Stimulated activated CD4-positive, alpha-beta T cell treated with anti-CD3 and anti-CD28 coated beads, TNF-alpha, amount 100 ng/mL, for 4 hours (primary cell): Measurements from ENCODE around the gene CD274.
"Not testable (repeated sequence)": the region's sequence is repeated elsewhere in the genome, so short reads cannot be mapped to it uniquely, and the experiment has no call there.

Experiments used
- DNase-seq, 3 experiments: peaks; one replicate each; pipeline ENCODE4 v3.0.0-alpha.2; 2020; ENCODE audit warnings: low read depth in 3 of 3

CD274 gene

GRCh38 chr9:5466766-5467165, 16.4 kb downstream of the CD274 start:
- DNase-seq, result no peak

GRCh38 chr9:5468850-5469249, 18.5 kb downstream of the CD274 start:
- no peak for DNase-seq

- DNase-seq, result no peak
Observed at GRCh38 chr9:5470122-5470521, 19.8 kb downstream of the CD274 start.

- no peak for DNase-seq
Observed at GRCh38 chr9:5470816-5471215, 20.5 kb downstream of the CD274 start.

- not testable (repeated sequence) for DNase-seq
Observed at GRCh38 chr9:5475611-5476010, 25.3 kb downstream of the CD274 start.

- no peak for DNase-seq
Observed at GRCh38 chr9:5478206-5478605, 27.9 kb downstream of the CD274 start.

- no peak for DNase-seq
Observed at GRCh38 chr9:5479994-5480694, 29.8 kb downstream of the CD274 start.

GRCh38 chr9:5480919-5481318, 30.6 kb downstream of the CD274 start:
- DNase-seq, result no peak

- no peak for DNase-seq
Observed at GRCh38 chr9:5481322-5482040, 31.1 kb downstream of the CD274 start.

GRCh38 chr9:5482194-5482593, 31.9 kb downstream of the CD274 start:
- DNase-seq, result no peak

GRCh38 chr9:5483306-5483705, 33.0 kb downstream of the CD274 start:
- no peak for DNase-seq

- DNase-seq, result no peak
Observed at GRCh38 chr9:5485378-5486085, 35.2 kb downstream of the CD274 start.

- DNase-seq, result no peak
Observed at GRCh38 chr9:5486988-5487387, 36.6 kb downstream of the CD274 start.

- DNase-seq, result no peak
Observed at GRCh38 chr9:5488221-5489008, 38.1 kb downstream of the CD274 start.

- DNase-seq, result no peak
Observed at GRCh38 chr9:5489630-5490490, 39.5 kb downstream of the CD274 start.

GRCh38 chr9:5492965-5493678, 42.8 kb downstream of the CD274 start:
- DNase-seq, result no peak

- DNase-seq, result no peak
Observed at GRCh38 chr9:5493679-5494511, 43.6 kb downstream of the CD274 start.

- not testable (repeated sequence) for DNase-seq
Observed at GRCh38 chr9:5494765-5495164, 44.4 kb downstream of the CD274 start.

- DNase-seq, result no peak
Observed at GRCh38 chr9:5499157-5499556, 48.8 kb downstream of the CD274 start.
